IPS-15b (cell line): ENCODE data around the gene ABLIM2.

ENCODE experiments used
- H3K27me3 ChIP-seq: one replicate; pipeline ENCODE4 v1.6.1; 2013; ENCODE audit warnings: low read length; ENCODE audit not compliant: control insufficient read depth, insufficient read depth
- H3K36me3 ChIP-seq: one replicate; pipeline ENCODE4 v1.6.1; 2013; ENCODE audit warnings: low read length; ENCODE audit not compliant: control insufficient read depth, insufficient read depth
- H3K4me1 ChIP-seq: one replicate; pipeline ENCODE4 v1.6.1; 2013; ENCODE audit warnings: mild to moderate bottlenecking, low read length; ENCODE audit not compliant: control insufficient read depth, insufficient read depth
- H3K4me3 ChIP-seq: one replicate; pipeline ENCODE4 v1.5.1; 2013; ENCODE audit warnings: low read depth, low read length
- H3K9ac ChIP-seq: one replicate; pipeline ENCODE4 v1.6.1; 2013; ENCODE audit warnings: low read depth, mild to moderate bottlenecking, low read length
- H3K9me3 ChIP-seq: one replicate; pipeline ENCODE4 v1.6.1; 2013; ENCODE audit warnings: mild to moderate bottlenecking, low read length; ENCODE audit not compliant: control insufficient read depth, insufficient read depth

Gene ABLIM2

DNA sequence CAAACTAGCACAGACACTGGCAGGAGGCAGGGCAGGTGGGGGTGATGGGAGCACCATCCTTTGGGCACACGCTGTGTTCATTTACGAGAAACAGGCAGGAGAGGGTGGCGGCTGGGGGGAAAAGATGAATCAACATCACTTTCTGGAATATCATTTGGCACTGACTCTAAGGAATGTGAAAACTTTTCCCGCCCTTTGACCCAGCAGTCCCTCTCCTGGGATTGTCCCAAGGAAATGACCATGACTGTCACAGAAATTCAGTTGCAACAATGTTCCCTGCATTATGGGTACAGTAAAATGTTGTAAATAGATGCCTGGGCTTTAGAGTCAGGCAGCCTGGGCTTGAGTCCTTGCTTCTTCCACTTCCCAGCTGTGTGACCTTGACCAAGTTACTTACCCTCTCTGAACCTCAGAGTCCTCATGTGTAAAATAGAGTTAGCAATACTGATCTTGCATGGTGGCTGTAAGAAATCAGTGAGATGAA, 58.6 kb downstream of the ABLIM2 start:
- no peak overlapping the region for H3K9ac ChIP-seq
- H3K4me3 ChIP-seq: no peak overlapping the region
- H3K27me3 ChIP-seq: no peaks in the 10 kb centered on the region

GRCh38 chr4:8098506-8098905, 60.1 kb downstream of the ABLIM2 start:
- no peak overlapping the region for H3K9ac ChIP-seq
- H3K4me3 ChIP-seq: no peak overlapping the region
- H3K36me3 ChIP-seq: no peaks in the 10 kb centered on the region
- no peaks in the 10 kb centered on the region for H3K9me3 ChIP-seq
- H3K4me1 ChIP-seq: no peaks in the 10 kb centered on the region
- no peaks in the 10 kb centered on the region for H3K27me3 ChIP-seq

More for the DNA sequence above, 58.6 kb downstream of the ABLIM2 start:
- Histone ChIP-seq H3K4me1 (peaks cover 3% of the 10 kb centered on the region), H3K9me3 (no peaks in the 10 kb centered on the region), H3K36me3 (no peaks in the 10 kb centered on the region)

DNA sequence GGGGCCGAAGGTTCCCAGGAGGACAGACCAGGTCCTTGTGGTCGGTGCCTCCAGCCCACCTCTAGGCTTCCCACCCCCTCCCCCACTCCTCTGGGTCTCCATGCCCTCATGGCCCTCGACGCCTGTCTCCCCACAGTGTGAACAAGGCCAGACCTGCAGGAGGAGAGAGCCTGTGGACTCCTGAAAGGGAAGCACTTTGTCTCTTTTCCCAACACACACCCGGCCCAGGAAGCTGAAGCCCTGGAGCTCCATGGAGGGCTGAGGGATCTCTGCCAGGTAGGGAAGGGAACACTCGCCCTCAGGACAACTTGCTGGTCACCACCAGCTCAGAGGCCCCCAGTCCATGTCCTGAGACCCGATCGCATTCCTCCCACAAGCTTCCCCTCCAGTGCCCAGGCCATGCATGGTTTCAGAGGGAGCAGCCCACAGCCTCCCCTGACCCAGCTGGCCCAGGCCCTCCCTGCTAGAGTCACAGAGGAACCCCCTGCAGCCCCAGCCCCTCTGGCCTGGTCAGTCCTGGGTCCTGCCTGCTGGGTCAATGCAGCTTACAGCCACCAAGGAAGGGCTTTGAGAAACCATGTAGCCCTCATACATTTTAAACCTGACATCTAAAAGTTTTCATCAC, 60.8 kb downstream of the ABLIM2 start:
- Histone ChIP-seq H3K36me3 (no peaks in the 10 kb centered on the region), H3K9ac (no peak overlapping the region), H3K4me3 (no peak overlapping the region), H3K9me3 (no peaks in the 10 kb centered on the region), H3K27me3 (no peaks in the 10 kb centered on the region), H3K4me1 (no peaks in the 10 kb centered on the region)

GRCh38 chr4:8097141-8097541, 61.5 kb downstream of the ABLIM2 start:
- Histone ChIP-seq H3K9ac (no peak overlapping the region), H3K4me3 (no peak overlapping the region), H3K36me3 (no peaks in the 10 kb centered on the region), H3K27me3 (no peaks in the 10 kb centered on the region), H3K4me1 (no peaks in the 10 kb centered on the region), H3K9me3 (no peaks in the 10 kb centered on the region)

- H3K9me3 ChIP-seq: no peaks in the 10 kb centered on the region
- H3K27me3 ChIP-seq: no peaks in the 10 kb centered on the region
- H3K4me1 ChIP-seq: no peaks in the 10 kb centered on the region
- H3K9ac ChIP-seq: no peak overlapping the region
- no peak overlapping the region for H3K4me3 ChIP-seq
- no peaks in the 10 kb centered on the region for H3K36me3 ChIP-seq
Measured at GRCh38 chr4:8096690-8097061, 61.9 kb downstream of the ABLIM2 start.

DNA sequence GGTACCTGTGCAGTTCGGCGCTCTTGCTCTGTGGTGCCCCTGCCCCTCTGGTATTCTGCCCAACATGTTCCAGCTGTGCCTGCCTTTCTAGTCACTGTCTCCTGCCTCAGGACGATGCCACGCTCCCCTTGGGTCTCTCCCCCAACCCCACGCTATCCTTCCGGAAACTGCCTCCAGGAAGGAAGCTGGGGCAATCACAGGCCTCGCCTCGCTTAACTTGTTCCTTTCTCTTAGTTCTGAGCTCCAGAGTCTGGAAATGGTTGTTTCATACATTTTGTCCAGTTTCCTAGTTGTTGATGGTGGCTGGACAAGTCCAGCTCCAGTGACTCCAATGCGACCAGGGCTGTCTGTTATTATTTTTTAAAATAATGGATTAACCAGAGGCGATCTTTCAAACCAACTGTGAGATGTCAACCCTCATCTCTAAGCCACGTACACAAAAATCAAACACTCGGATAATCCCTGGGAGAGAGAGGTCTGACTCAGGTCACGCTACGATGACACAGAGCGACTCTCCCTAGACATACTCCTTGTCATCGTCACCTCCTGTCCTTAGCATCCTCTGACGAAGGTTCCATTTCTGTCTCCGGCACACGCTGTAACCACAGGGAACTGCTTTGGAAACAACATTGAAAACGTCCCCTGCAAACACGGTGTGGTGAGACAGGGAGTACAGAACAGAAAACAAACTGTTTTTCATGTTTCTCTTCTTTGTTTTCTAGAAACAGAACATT, 62.5 kb downstream of the ABLIM2 start:
- Histone ChIP-seq H3K9me3 (no peaks in the 10 kb centered on the region), H3K36me3 (no peaks in the 10 kb centered on the region), H3K9ac (no peak overlapping the region), H3K27me3 (no peaks in the 10 kb centered on the region), H3K4me3 (no peak overlapping the region), H3K4me1 (no peaks in the 10 kb centered on the region)

DNA sequence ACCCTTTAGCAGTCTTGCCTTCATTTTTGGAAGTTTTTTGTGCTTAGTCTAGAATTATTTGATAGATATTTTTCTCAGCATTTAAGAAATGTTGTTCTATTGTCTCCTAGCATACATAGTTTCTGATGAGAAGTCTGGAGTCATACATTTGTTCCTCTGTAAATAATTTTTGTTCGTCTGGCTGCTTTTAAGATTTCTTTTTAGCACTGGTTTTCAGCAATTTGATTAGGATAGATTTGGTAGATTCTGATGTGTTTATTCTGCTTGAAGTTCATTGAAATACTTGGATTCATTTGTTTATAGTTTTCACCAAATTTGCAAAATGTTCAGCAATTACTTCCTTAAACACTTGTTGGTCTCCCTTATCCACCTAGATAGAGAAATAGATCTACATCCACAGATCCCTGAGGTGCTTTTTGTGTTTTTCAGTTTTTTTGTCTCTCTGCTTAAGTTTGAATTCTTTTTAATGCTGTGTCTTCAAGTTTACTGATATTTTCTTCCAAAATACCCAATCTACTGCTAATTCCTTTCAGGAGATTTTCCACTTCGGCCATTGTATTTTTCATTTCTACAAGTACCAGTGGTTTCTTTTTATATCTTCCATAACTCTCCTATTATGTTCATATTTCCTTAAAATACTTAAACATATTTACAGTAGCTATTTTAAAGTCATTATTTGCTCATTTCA, 64.9 kb downstream of the ABLIM2 start:
- H3K4me3 ChIP-seq: no peak overlapping the region
- no peaks in the 10 kb centered on the region for H3K36me3 ChIP-seq
- H3K9ac ChIP-seq: no peak overlapping the region
- no peaks in the 10 kb centered on the region for H3K4me1 ChIP-seq
- no peaks in the 10 kb centered on the region for H3K27me3 ChIP-seq
- H3K9me3 ChIP-seq: no peaks in the 10 kb centered on the region

DNA sequence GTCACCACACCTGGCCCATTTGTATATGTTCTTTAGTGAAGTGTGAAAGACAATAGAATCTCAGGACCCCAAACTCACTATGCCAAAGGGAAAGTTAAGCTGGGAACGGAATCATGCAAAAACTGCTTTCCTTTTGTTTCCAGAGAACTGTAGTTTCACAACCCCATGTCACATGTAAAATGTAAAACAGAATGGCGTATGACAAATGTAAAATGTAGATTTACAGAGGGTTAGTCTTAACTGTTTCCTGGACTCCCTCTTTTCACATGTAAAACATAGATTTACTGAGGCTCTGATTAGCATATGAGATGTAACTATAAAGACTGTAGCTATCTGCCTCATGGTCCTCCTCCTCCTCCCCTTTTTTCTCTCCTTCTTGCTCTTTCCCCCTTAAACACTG, 66.3 kb downstream of the ABLIM2 start:
- H3K4me1 ChIP-seq: no peaks in the 10 kb centered on the region
- H3K9ac ChIP-seq: no peak overlapping the region
- no peaks in the 10 kb centered on the region for H3K36me3 ChIP-seq
- H3K9me3 ChIP-seq: no peaks in the 10 kb centered on the region
- H3K27me3 ChIP-seq: no peaks in the 10 kb centered on the region
- no peak overlapping the region for H3K4me3 ChIP-seq

DNA sequence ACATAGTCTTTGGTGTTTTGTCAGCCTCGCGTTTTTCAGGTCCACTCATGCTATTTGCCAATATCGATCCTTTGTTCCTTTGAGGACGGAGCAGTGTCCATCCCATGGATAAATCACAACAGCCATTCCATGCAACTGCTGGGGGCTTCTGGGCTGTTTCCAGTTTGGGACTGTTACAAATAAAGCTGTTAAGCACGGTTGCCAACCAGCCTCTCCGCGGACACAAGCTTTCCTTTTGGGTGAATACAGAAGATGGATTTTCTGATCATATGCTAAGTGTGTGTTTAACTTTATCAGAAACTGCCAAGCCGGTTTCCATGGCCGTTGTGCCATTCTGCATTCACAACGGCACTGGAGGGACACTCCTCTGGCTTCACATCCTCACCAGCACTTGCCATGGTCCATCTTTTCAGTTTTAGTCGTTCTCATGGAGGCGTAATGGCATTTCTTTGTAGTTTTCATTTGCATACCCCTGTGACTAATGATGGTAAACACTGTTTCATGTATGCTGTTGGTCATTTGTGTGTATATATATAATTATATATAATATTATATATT, 67.8 kb downstream of the ABLIM2 start:
- no peaks in the 10 kb centered on the region for H3K36me3 ChIP-seq
- no peak overlapping the region for H3K9ac ChIP-seq
- no peaks in the 10 kb centered on the region for H3K4me1 ChIP-seq
- no peaks in the 10 kb centered on the region for H3K27me3 ChIP-seq
- no peak overlapping the region for H3K4me3 ChIP-seq
- H3K9me3 ChIP-seq: no peaks in the 10 kb centered on the region

DNA sequence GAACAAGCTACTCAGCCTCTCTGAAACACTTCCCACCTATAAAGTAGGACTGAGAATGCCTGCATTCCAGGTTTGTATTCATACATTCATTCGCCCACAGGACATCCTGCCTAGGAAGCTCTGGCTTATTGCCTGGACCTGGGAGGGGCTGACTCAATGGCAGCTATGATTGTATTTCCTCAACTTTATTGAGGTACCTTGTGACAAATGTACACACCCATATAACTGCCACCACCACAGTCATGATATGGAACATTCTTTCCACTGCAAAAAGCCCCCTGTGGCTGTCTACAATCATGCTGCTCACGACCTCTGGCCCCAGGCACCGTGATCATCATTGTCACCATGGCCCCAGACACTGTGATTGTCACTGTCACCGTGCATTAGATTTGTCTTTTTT, 68.3 kb downstream of the ABLIM2 start:
- Histone ChIP-seq H3K9ac (no peak overlapping the region), H3K27me3 (no peaks in the 10 kb centered on the region)

DNA sequence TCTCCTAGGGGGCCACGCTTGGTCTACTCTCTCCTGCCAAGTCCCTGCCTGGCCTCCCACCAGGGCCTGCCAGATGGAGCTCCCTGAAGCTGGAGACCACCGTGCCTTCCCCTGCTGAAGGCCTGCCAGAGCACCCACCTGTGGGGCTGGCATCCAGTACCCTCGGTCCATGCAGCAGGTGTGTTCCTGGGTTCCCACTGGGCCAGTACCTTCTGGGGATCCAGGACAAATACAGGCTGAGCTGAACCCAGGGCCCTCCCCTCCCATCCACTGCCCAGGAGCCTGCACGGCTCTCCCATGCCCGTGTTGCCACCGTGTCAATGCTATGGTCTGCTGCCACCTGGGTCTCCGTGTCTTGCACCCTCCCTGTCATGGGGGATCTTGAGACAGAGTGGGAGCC, 68.8 kb downstream of the ABLIM2 start:
- no peak overlapping the region for H3K4me3 ChIP-seq
- no peaks in the 10 kb centered on the region for H3K4me1 ChIP-seq
- H3K27me3 ChIP-seq: no peaks in the 10 kb centered on the region
- H3K9me3 ChIP-seq: no peaks in the 10 kb centered on the region
- no peaks in the 10 kb centered on the region for H3K36me3 ChIP-seq
- no peak overlapping the region for H3K9ac ChIP-seq

More for the DNA sequence above, 68.3 kb downstream of the ABLIM2 start:
- Histone ChIP-seq H3K9me3 (no peaks in the 10 kb centered on the region), H3K36me3 (no peaks in the 10 kb centered on the region), H3K4me3 (no peak overlapping the region), H3K4me1 (no peaks in the 10 kb centered on the region)
